Measurements from ENCODE around the gene ARMCX6.

The ARMCX6 gene

DNA sequence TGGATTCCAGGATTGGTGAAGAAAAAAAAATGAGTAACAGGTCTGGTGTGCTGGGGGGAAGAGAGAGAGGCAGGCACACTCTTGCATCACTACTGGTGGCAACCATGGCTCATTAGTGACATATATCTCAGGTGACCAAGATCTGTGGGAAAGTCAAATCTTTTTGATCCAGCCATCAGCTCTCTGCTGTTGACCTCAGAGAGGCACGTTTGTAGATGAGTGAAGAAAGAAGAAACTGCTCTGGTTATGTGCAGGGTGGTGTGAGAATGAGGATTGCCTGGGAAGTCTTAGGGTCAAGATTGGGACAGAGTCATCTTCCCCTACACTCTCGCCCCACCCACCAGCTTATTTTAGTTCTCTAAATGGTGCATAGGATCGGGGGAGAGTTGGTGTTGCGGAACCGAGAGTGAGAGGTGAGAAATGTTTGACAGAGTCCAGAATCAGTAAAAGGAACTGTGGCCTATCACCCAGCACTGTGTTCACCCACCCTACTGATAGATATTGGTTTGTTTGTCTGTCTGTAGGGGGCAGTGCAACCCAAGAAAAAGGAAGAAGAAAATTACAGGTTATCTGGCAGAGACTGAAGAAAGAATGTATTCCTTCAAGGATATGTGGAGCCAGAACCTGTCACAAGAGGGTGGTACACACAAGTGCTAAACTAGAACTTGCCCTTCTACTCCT lies 21.9 kb downstream of the ARMCX6 start:
- no peak overlapping the region for H3K27ac Mint-ChIP-seq
- peaks cover 14% of the 10 kb centered on the region for H3K27me3 Mint-ChIP-seq
- H3K36me3 Mint-ChIP-seq (ENCODE audit: low read depth), result no peaks in the 10 kb centered on the region
- no peaks in the 10 kb centered on the region for H3K4me1 Mint-ChIP-seq (ENCODE audit: low read depth)
- H3K4me3 Mint-ChIP-seq, result no peak overlapping the region
- H3K9me3 Mint-ChIP-seq, result no peaks in the 10 kb centered on the region

Data from stimulated activated naive CD8-positive, alpha-beta T cell treated with anti-CD3 and anti-CD28 coated beads, Interleukin-15, Interleukin-2, amounts not matched to agents 100 ng/mL and 50 ng/mL, for 24 hours (primary cell).